Measurements from ENCODE around the gene TGFB1.

DNA sequence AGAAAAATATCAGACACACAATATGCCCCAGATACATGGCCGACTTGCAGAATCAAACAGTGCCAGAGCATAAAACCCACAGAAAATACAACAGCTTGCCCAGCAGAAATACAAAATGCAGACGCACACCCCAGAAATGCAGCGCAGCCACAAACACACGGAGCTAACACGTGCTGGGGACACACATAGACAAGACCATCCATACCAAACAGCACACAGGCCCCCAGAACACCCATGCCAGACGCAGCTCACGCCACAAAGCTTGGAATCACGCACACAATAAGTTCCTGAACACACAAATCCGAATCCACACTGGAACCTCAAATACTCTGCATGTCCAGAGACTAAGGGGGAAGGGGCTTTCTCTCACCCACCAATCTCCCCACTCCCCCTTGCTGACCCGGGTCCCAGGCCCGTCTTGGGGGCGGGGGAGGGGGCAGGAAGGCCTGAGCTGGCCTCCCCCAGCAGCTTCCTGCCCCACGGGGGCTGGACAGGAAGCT, 26.6 kb downstream of the TGFB1 start:
- TF ChIP-seq, protein P1, sequence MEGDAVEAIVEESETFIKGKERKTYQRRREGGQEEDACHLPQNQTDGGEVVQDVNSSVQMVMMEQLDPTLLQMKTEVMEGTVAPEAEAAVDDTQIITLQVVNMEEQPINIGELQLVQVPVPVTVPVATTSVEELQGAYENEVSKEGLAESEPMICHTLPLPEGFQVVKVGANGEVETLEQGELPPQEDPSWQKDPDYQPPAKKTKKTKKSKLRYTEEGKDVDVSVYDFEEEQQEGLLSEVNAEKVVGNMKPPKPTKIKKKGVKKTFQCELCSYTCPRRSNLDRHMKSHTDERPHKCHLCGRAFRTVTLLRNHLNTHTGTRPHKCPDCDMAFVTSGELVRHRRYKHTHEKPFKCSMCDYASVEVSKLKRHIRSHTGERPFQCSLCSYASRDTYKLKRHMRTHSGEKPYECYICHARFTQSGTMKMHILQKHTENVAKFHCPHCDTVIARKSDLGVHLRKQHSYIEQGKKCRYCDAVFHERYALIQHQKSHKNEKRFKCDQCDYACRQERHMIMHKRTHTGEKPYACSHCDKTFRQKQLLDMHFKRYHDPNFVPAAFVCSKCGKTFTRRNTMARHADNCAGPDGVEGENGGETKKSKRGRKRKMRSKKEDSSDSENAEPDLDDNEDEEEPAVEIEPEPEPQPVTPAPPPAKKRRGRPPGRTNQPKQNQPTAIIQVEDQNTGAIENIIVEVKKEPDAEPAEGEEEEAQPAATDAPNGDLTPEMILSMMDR (IDR thresholded peaks at IDR 0.05 in 2 of 3, conservative IDR thresholded peaks at IDR 0.05 in 1 of 3; ENCODE audit: borderline replicate concordance in 1 of 3, insufficient read depth in 1 of 3, low read depth in 2 of 3, low read length in 2 of 3), result no peak
- TF ChIP-seq ZNF274 (IDR thresholded peaks at IDR 0.05; ENCODE audit: low read depth, low read length), result no peak
- TF ChIP-seq POLR2A (IDR thresholded peaks at IDR 0.05; ENCODE audit: borderline replicate concordance, extremely low read depth, insufficient read depth, insufficient read length), result no peak
- no peak for TF ChIP-seq TCF7L2 (IDR thresholded peaks at IDR 0.05; ENCODE audit: borderline replicate concordance, extremely low read depth, insufficient read depth, insufficient read length)
- TF ChIP-seq SP1 (IDR thresholded peaks at IDR 0.05; ENCODE audit: low read depth), result no peak
- no peak for TF ChIP-seq CBX3 (IDR thresholded peaks at IDR 0.05; ENCODE audit: low read depth)
- TF ChIP-seq SRF (IDR thresholded peaks at IDR 0.05; ENCODE audit: low read depth), result no peak
- TF ChIP-seq POLR2AphosphoS5 (IDR thresholded peaks at IDR 0.05; ENCODE audit: low read depth, low read length), result no peak
- no peak for TF ChIP-seq EZH2 (IDR thresholded peaks at IDR 0.05)
